Activated CD4-positive, alpha-beta T cell treated with anti-CD3 and anti-CD28 coated beads, Interleukin-2, amount 10 ng/mL, durations not matched to agents 24 days and 14 days (primary cell): Measurements from ENCODE around the gene CEP97. TPM values are rescaled to one million over a fixed set of nuclear protein-coding genes. Genes with fewer than 3 reads are reported as not detected.
A peak's percentile ranks its signal among the peaks of the same experiment; 100 is the strongest.
"Not testable (repeated sequence)": the region's sequence is repeated elsewhere in the genome, so short reads cannot be mapped to it uniquely, and the experiment has no call there.

Experiments used
- DNase-seq: peaks from one replicate; pipeline ENCODE4 v3.0.0; 2022
- H3K27ac Mint-ChIP-seq: one replicate; pipeline ENCODE4 v1.8.0; 2022; ENCODE audit warnings: mild to moderate bottlenecking, mixed read lengths
- H3K27me3 Mint-ChIP-seq: one replicate; pipeline ENCODE4 v1.8.0; 2022; ENCODE audit warnings: mixed read lengths
- H3K36me3 Mint-ChIP-seq: one replicate; pipeline ENCODE4 v1.8.0; 2022; ENCODE audit warnings: low read depth, mild to moderate bottlenecking, mixed read lengths
- H3K4me1 Mint-ChIP-seq: one replicate; pipeline ENCODE4 v1.8.0; 2021; ENCODE audit warnings: mixed read lengths
- H3K4me3 Mint-ChIP-seq: one replicate; pipeline ENCODE4 v1.8.0; 2022; ENCODE audit warnings: mild to moderate bottlenecking, moderate library complexity, mixed read lengths
- H3K9me3 Mint-ChIP-seq: one replicate; pipeline ENCODE4 v1.8.0; 2021; ENCODE audit warnings: mixed read lengths
- intact Hi-C: fragments of 100-400 bp; cut with micrococcal nuclease; formaldehyde crosslinking; loops from one replicate; pipeline ENCODE4 v1.15.1; 2023
- total RNA-seq: library from RNA; stranded (reverse); gene quantifications from 2 replicates; pipeline ENCODE4 v1.2.3, GENCODE V29; 2022

Gene CEP97
- total RNA-seq, 1 donor from 2014 or later = 20.3 TPM

DNA sequence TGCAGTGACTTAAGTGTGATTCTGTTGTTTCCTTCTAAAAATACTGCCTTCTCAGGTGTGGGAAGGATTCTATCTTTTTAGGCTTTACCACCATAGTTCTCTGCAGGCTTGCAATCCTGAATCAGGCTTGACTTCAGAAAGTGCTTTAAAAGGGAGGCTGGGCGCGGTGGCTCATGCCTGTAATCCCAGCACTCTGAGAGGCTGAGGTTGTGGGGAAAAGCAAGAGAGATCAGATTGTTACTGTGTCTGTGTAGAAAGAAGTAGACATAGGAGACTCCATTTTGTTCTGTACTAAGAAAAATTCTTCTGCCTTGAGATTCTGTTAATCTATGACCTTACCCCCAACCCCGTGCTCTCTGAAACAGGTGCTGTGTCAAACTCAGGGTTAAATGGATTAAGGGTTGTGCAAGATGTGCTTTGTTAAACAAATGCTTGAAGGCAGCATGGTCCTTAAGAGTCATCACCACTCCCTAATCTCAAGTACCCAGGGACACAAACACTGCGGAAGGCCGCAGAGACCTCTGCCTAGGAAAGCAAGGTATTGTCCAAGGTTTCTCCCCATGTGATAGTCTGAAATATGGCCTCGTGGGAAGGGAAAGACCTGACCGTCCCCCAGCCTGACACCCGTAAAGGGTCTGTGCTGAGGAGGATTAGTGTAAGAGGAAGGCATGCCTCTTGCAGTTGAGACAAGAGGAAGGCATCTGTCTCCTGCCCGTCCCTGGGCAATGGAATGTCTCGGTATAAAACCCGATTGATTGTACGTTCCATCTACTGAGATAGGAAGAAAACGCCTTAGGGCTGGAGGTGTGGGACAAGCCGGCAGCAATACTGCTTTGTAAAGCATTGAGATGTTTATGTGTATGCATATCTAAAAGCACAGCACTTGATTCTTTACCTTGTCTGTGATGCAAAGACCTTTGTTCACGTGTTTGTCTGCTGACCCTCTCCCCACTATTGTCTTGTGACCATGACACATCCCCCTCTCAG lies 32.4 kb upstream of the CEP97 start:
- H3K27ac Mint-ChIP-seq, H3K27me3 Mint-ChIP-seq: not testable (repeated sequence)
- intact Hi-C loops = loop anchor here (1.0 kb wide), 1 partner anchor 9 kb away; no protein-coding TSS in a partner anchor

GRCh38 chr3:101693540-101693939 lies 30.9 kb upstream of the CEP97 start:
- H3K27ac Mint-ChIP-seq, H3K4me3 Mint-ChIP-seq, H3K9me3 Mint-ChIP-seq, intact Hi-C loops, H3K27me3 Mint-ChIP-seq, H3K36me3 Mint-ChIP-seq, H3K4me1 Mint-ChIP-seq: not testable (repeated sequence)
- peak; percentile 70 for DNase-seq

More for the DNA sequence above, 32.4 kb upstream of the CEP97 start:
- H3K4me1 Mint-ChIP-seq = peaks cover 14% of the 10 kb centered on the region
- not testable (repeated sequence) for H3K36me3 Mint-ChIP-seq, H3K9me3 Mint-ChIP-seq, DNase-seq, H3K4me3 Mint-ChIP-seq

DNA sequence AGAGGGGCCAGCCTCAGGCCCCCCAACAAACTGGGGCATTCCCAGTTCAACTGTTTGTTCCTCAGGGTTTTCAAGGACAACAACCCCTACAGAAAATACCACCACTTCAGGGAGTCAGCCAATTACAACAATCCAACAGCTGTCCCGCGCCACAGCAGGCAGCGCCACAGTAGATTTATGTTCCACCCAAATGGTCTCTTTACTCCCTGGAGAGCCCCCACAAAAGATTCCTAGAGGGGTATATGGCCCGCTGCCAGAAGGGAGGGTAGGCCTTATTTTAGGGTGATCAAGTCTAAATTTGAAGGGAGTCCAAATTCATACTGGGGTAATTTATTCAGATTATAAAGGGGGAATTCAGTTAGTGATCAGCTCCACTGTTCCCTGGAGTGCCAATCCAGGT lies 29.6 kb upstream of the CEP97 start:
- not testable (repeated sequence) for H3K4me3 Mint-ChIP-seq, H3K36me3 Mint-ChIP-seq, H3K27ac Mint-ChIP-seq, H3K9me3 Mint-ChIP-seq, H3K27me3 Mint-ChIP-seq, H3K4me1 Mint-ChIP-seq, DNase-seq
- intact Hi-C loops = loop anchor here (5.0 kb wide), 2 partner anchors 107 to 532 kb away; no protein-coding TSS in a partner anchor

DNA sequence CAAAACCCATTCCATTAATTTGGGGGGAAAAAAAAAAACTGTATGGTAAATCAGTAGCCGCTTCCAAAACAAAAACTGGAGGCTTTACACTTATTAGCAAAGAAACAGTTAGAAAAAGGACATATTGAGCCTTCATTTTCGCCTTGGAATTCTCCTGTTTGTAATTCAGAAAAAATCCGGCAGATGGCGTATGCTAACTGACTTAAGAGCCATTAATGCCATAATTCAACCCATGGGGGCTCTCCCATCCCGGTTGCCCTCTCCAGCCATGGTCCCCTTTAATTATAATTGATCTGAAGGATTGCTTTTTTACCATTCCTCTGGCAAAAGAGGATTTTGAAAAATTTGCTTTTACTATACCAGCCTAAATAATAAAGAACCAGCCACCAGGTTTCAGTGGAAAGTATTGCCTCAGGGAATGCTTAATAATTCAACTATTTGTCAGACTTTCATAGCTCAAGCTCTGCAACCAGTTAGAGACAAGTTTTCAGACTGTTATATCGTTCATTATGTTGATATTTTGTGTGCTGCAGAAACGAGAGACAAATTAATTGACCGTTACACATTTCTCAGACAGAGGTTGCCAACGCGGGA lies 28.5 kb upstream of the CEP97 start:
- Mint-ChIP-seq H3K36me3 (no peaks in the 10 kb centered on the region), H3K4me3 (no peak overlapping the region), H3K4me1 (peaks cover 3% of the 10 kb centered on the region), H3K9me3 (no peaks in the 10 kb centered on the region), H3K27me3 (no peaks in the 10 kb centered on the region), H3K27ac (no peak overlapping the region)
- intact Hi-C loops = loop anchor here (5.0 kb wide), 2 partner anchors 106 to 531 kb away; no protein-coding TSS in a partner anchor
- DNase-seq = peak; percentile 79

- intact Hi-C loops = loop anchor here (1.0 kb wide), 1 partner anchor 11 kb away; no protein-coding TSS in a partner anchor
- DNase-seq = peak; percentile 48
- no peak overlapping the region for H3K4me3 Mint-ChIP-seq
- H3K36me3 Mint-ChIP-seq = no peaks in the 10 kb centered on the region
- no peaks in the 10 kb centered on the region for H3K9me3 Mint-ChIP-seq
- peaks cover 2% of the 10 kb centered on the region for H3K4me1 Mint-ChIP-seq
- H3K27ac Mint-ChIP-seq = no peak overlapping the region
- H3K27me3 Mint-ChIP-seq = no peaks in the 10 kb centered on the region
These were observed 22.4 kb upstream of the CEP97 start for GRCh38 chr3:101701696-101702634.

DNA sequence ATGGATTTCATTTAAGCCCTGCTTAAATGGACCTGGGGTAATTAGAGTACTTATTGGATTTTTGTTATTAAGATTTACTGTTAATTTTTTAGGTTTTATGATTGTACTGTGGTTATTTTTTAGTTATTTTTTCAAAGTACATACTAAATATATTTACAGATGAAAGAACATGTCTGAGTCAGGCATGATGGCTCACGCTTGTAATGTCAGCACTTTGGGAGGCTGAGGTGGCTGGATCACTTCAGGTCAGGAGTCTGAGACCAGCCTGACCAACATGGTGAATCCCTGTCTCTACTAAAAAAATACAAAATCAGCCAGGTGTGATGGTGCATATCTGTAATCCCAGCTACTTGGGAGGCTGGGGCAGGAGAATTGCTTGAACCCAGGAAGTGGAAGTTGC lies 21.7 kb upstream of the CEP97 start:
- H3K27me3 Mint-ChIP-seq = no peaks in the 10 kb centered on the region
- intact Hi-C loops = no loop called here
- no peak overlapping the region for H3K27ac Mint-ChIP-seq
- H3K9me3 Mint-ChIP-seq = no peaks in the 10 kb centered on the region
- DNase-seq = no peak
- no peak overlapping the region for H3K4me3 Mint-ChIP-seq
- H3K36me3 Mint-ChIP-seq = no peaks in the 10 kb centered on the region
- H3K4me1 Mint-ChIP-seq = peaks cover 2% of the 10 kb centered on the region

DNA sequence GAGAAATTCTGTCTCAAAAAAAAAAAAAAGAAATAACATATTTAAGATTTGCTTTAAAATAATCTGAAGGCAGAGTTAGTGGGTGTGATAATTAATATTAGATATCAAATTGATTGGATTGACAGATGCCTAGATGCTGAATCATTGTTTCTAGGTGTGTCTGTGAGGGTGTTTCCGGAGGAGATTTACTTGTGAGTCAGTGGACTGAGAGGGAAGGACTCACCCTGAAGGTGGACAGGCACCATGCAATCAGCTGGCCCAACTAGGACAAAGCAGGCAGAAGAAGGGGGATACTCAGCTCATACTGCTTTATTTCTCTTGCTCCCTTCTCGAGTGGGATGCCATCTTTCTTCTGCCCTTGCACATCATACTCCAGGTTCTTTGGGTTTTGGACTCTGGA lies 21.2 kb upstream of the CEP97 start:
- H3K27ac Mint-ChIP-seq = no peak overlapping the region
- no peak for DNase-seq
- no peaks in the 10 kb centered on the region for H3K36me3 Mint-ChIP-seq
- no peak overlapping the region for H3K4me3 Mint-ChIP-seq
- peaks cover 2% of the 10 kb centered on the region for H3K4me1 Mint-ChIP-seq
- intact Hi-C loops = no loop called here
- H3K9me3 Mint-ChIP-seq = no peaks in the 10 kb centered on the region
- no peaks in the 10 kb centered on the region for H3K27me3 Mint-ChIP-seq

DNA sequence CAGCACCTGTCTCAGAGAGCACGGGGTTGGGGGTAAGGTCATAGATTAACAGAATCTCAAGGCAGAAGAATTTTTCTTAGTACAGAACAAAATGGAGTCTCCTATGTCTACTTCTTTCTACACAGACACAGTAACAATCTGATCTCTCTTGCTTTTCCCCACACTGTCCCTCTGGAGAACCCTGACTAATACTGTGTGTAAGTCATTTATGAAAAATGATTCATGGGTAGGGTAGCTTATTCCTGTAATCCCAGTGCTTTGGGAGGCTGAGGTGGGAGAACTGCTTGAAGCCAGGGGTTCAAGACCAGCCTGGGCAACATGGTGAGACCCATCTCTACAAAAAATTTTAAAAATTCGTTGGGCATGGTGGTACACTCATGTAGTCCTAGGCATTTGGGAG lies 19.8 kb upstream of the CEP97 start:
- H3K27ac Mint-ChIP-seq, intact Hi-C loops, H3K36me3 Mint-ChIP-seq, H3K9me3 Mint-ChIP-seq, H3K4me3 Mint-ChIP-seq, DNase-seq, H3K4me1 Mint-ChIP-seq, H3K27me3 Mint-ChIP-seq: not testable (repeated sequence)

DNA sequence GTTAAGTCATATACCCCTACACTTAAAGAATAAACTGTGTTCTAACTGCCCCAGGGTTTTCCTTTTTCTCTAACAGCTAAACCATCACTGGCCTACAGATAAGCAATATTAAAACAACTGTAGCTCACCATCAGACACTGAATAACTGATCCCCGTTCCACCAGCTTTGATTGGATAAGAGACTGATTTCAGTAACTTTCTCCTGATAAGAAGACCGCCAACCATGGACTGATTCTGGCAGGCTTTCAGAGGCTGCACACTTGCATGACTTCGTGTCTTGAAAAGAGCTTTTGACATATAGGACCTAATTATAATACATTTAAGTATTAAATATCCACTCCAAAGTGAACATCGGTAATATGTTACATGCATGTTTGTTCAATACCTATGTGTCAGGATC lies 15.3 kb upstream of the CEP97 start:
- H3K36me3 Mint-ChIP-seq = no peaks in the 10 kb centered on the region
- intact Hi-C loops = no loop called here
- no peak overlapping the region for H3K27ac Mint-ChIP-seq
- no peak overlapping the region for H3K4me3 Mint-ChIP-seq
- H3K27me3 Mint-ChIP-seq = no peaks in the 10 kb centered on the region
- peaks cover 2% of the 10 kb centered on the region for H3K4me1 Mint-ChIP-seq
- H3K9me3 Mint-ChIP-seq = no peaks in the 10 kb centered on the region
- DNase-seq = no peak

GRCh38 chr3:101718455-101718854 lies 6.0 kb upstream of the CEP97 start:
- intact Hi-C loops = no loop called here
- H3K27me3 Mint-ChIP-seq = no peaks in the 10 kb centered on the region
- no peak overlapping the region for H3K4me3 Mint-ChIP-seq

GRCh38 chr3:101719604-101720185 lies 4.7 kb upstream of the CEP97 start:
- no peak overlapping the region for H3K4me3 Mint-ChIP-seq
- peaks cover 22% of the 10 kb centered on the region for H3K4me1 Mint-ChIP-seq
- H3K27me3 Mint-ChIP-seq = no peaks in the 10 kb centered on the region

More at GRCh38 chr3:101718455-101718854, 6.0 kb upstream of the CEP97 start:
- no peak overlapping the region for H3K27ac Mint-ChIP-seq
- no peaks in the 10 kb centered on the region for H3K9me3 Mint-ChIP-seq
- DNase-seq = no peak
- H3K4me1 Mint-ChIP-seq = peaks cover 17% of the 10 kb centered on the region
- peaks cover 3% of the 10 kb centered on the region for H3K36me3 Mint-ChIP-seq

DNA sequence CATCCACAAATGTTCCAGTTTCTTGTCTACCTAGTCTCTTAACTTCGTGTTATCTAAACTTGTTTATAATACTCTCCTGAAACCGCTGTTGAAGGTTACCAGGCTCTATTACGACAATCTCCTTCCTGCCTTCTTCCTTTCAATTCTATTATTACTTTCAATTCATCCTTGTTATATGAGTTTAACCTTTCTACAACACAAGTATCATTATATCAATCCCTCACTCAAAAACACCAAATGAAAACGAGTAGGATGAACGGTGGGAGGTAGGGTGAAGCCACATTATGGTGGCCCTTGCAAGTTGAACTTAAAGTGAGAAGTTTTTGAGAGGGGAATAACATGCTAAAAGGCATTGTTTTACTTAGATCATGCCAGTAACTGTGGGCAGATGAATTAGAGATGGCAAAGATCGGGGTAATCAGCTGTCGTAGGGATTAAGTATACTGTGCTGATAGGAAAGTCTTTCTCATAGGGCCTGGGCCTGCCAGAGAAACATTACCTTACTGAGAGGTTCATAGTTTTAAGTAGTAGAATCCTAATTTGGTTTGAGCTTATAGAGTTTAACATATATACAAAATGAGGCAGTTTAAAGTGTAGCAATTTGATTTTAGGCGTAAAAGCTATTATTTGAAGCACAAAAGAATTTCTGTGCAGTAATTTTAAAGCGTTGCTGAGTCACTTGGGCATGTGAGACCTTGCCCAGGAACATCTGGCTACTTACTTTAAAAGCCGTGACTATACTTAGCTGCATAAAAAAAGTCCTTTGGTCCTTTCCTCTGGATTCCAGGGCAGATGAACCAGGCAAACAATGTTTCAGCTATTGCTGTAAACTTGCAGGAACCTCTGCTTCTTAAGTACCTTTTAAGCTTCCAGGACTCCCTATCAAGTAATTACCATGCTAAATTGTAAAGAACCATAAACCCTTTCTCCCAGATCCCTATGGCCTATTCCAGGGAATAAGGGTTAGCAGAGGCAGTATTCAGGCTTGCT lies 3.3 kb upstream of the CEP97 start:
- peak overlapping the region; percentile 68 for H3K4me3 Mint-ChIP-seq
- intact Hi-C loops = loop anchor here (1.0 to 5.0 kb wide), 2 partner anchors 107 to 204 kb away; no protein-coding TSS in a partner anchor
- H3K4me1 Mint-ChIP-seq = peaks cover 30% of the 10 kb centered on the region
- H3K27me3 Mint-ChIP-seq = no peaks in the 10 kb centered on the region
- peak; percentile 62 for DNase-seq
- peaks cover 3% of the 10 kb centered on the region for H3K36me3 Mint-ChIP-seq
- H3K27ac Mint-ChIP-seq = peak overlapping the region; percentile 87
- H3K9me3 Mint-ChIP-seq = no peaks in the 10 kb centered on the region

More at GRCh38 chr3:101719604-101720185, 4.7 kb upstream of the CEP97 start:
- Mint-ChIP-seq H3K9me3 (no peaks in the 10 kb centered on the region), H3K36me3 (peaks cover 3% of the 10 kb centered on the region), H3K27ac (no peak overlapping the region)
- DNase-seq = no peak
- intact Hi-C loops = loop anchor here (5.0 kb wide), 1 partner anchor 202 kb away; no protein-coding TSS in a partner anchor
